ENCODE data around the gene RCSD1.

DNA sequence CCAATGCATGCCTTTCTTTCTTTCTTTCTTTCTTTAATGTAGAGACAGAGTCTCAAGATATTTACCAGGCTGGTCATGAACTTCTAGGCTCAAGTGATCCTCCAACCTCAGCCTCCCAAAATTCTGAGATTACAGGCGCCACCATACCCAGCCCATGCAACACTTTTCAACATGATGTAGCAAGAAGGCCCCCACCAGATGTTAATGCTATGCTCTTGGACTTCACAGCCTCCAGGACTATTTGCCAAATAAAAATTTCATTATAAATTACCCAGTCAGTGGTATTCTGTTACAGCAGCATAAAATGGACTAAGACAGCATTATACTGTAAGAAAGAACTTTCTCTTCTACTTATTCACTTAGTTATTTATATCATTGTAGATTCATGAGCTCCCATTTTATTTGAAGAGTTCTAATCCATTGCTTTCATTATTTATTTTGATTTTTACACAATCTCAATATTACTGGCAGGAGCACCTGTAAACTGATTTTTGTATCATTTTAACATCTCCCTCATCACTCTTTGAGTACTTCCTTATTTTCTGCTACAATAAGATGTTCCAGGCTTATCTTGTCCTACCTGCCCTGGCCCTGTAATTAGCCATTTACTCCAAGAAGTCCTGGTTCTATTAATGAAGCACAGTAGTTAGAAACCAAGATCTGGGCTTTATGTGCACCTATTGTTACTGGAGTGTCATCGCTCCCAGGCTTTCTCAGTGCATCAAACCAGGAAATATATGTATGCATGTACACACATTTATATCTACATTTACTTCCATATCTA, 4.8 kb upstream of the RCSD1 start:
- TF ChIP-seq, protein P1, sequence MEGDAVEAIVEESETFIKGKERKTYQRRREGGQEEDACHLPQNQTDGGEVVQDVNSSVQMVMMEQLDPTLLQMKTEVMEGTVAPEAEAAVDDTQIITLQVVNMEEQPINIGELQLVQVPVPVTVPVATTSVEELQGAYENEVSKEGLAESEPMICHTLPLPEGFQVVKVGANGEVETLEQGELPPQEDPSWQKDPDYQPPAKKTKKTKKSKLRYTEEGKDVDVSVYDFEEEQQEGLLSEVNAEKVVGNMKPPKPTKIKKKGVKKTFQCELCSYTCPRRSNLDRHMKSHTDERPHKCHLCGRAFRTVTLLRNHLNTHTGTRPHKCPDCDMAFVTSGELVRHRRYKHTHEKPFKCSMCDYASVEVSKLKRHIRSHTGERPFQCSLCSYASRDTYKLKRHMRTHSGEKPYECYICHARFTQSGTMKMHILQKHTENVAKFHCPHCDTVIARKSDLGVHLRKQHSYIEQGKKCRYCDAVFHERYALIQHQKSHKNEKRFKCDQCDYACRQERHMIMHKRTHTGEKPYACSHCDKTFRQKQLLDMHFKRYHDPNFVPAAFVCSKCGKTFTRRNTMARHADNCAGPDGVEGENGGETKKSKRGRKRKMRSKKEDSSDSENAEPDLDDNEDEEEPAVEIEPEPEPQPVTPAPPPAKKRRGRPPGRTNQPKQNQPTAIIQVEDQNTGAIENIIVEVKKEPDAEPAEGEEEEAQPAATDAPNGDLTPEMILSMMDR (IDR thresholded peaks at IDR 0.05): no peak
- TF ChIP-seq POLR2A (IDR thresholded peaks at IDR 0.05): no peak
